GM19043 (cell line): Measurements from ENCODE around the gene STAMBP.
"Not testable (repeated sequence)": the region's sequence is repeated elsewhere in the genome, so short reads cannot be mapped to it uniquely, and the experiment has no call there.

Source experiments
- ATAC-seq: cut with Tn5 transposase; IDR thresholded peaks from one replicate; pipeline ENCODE4 v1.9.1; 2021; ENCODE audit warnings: low read depth; ENCODE audit not compliant: unreplicated experiment

STAMBP gene

DNA sequence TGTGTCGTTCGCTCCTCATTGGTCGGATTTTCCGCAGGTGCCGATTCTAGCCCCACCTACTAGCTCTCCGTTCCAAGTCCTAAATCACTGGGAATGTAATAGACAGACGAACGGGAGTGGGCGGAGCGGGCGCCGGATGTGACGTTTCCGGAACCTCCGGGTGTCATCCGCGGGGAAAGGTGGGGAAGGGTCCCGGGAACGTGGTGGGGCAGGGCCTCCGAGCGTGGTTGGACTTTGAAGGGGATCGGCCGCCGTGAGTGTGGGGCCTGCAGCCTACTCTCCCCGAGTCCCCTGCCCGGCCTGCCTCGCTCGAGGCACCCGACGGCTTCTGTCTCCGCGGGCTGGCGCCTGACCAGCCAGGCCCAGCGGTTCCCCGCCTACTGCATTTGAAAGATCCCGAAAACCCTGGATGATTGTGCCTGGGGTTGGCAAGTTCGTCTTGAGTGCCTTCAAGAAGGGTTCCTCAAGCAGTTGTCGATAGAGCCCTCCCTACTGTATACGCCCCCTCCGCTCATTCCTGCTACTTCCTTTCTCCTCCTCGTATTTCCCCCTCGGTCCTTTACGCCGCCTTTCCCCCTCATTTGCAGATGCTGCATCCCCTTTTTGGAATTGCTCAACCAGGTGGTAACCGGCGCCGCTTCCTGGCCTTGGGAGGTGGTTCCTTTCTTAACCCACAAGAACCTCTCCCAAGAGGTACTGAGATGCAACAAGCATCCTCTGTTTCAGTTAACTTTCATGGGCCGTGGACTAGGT lies at the start of gene STAMBP:
STAMBP (plus strand) TSS at position 144 of the 753 bp plus-strand sequence. CDS start 1,896 bp downstream, outside the sequence.
- ATAC-seq = peak; percentile 75

- peak; percentile 98 for ATAC-seq
These were observed 49.1 kb upstream of the STAMBP start, which contains the start of gene DUSP11 for GRCh38 chr2:73779467-73780236. Gene DUSP11 (minus strand): TSS chr2:73780103. CDS start chr2:73779974, 129 bp downstream.

- ATAC-seq = no peak
These were observed 48.6 kb upstream of the STAMBP start for GRCh38 chr2:73780237-73780582.

- not testable (repeated sequence) for ATAC-seq
These were observed 45.4 kb upstream of the STAMBP start for GRCh38 chr2:73783402-73783801.

DNA sequence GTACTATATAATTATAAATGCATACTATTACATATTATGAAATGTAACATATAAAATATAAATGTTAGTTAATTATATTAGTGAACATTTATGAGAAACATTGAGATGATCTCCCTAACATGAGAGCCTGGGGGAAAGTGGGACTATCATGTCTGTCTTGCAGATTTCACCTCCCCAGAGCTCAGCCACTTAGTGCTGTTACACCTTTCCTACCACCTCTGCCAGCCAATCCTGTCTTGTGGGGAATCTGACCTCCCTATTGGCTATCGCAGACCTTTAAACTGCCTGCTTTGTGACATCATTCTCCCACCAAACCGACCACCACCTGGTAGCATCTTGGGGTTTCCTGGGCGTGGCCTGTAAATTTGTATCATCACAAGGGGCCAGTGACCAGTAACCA lies 44.9 kb upstream of the STAMBP start, which contains the start of gene C2orf78:
C2orf78 (plus strand) TSS at position 301 of the 400 bp plus-strand sequence. CDS start 127 bp downstream, outside the sequence.
- not testable (repeated sequence) for ATAC-seq

DNA sequence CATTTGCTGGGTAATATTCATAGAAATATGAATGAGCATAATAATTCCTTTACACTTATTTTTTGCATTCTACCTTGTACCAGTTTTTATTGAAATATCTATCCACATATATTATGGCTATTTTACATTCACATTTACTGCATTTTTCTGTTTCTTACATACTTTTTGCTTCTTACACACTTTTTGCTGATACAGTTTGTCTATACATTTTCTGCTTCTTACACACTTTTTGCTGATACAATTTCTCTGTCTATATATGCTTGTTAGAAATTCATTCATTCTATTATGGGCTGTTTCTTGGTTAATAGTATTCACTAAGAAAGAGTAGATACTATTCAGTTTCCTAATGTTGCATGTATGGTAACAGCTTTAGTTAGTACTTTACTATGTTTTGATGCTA lies 16.9 kb upstream of the STAMBP start:
- no peak for ATAC-seq

DNA sequence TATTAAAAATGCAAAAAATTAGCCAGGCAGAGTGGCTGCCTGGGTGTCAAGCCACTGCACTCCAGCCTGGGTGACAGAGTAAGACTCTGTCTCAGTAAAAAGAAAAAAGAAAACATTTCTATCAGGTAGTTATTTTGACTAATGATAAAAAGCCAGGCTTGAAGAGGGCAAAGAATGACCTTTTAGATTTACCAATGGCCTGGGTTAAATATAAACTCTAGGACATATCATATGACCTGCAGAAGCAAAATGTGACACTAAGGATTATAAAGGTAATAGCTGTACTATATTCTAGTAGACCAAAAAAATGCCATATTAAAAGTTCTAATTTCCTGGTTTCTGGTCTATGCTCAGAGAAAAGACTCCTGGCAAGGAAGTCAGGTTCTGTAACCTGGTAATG lies 16.1 kb upstream of the STAMBP start:
- no peak for ATAC-seq

GRCh38 chr2:73818296-73818695 lies 10.5 kb upstream of the STAMBP start:
- no peak for ATAC-seq

GRCh38 chr2:73821227-73821626 lies 7.5 kb upstream of the STAMBP start:
- ATAC-seq = no peak

DNA sequence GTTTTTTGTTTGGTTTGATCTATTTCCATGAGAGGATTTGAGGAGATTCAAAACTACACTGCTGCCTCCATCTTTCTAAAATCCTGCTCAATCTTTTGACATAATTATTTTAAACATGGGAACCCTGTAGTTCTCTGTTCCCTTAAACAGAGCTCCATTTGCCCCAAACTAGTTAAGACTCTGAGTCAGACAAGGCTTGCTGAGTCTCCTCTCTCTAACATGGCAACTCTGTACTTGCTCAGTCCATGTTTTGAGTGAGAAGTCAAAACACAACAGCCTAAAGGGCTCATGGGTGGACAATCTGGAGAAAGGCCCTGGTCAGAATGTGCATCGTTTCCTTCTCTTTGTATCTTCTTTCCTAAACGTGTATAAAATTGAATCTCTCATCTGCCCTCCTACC lies 7.1 kb upstream of the STAMBP start:
- ATAC-seq = no peak

GRCh38 chr2:73822276-73822675 lies 6.5 kb upstream of the STAMBP start:
- ATAC-seq = no peak

DNA sequence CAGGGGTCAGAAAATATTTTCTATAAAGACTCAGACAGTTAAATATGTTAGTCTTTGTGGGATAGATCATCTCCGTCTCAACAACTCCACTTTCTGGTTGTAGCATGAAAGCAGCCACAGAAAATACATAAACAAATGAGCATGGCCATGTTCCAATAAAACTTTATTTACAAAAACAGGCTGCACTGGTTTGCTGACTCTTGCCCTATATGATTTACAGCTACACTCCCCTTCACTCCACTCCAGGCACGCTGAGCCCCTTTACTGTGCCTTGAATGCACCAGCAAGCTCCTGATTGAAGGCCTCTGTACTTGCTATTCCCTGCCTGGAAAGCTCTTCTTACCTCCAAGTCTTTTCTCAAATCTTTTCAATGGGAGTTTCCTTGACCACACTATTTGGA lies 5.8 kb upstream of the STAMBP start:
- ATAC-seq = no peak

GRCh38 chr2:73823416-73823815 lies 5.3 kb upstream of the STAMBP start:
- no peak for ATAC-seq

- ATAC-seq = no peak
These were observed 4.7 kb upstream of the STAMBP start for GRCh38 chr2:73823916-73824523.

DNA sequence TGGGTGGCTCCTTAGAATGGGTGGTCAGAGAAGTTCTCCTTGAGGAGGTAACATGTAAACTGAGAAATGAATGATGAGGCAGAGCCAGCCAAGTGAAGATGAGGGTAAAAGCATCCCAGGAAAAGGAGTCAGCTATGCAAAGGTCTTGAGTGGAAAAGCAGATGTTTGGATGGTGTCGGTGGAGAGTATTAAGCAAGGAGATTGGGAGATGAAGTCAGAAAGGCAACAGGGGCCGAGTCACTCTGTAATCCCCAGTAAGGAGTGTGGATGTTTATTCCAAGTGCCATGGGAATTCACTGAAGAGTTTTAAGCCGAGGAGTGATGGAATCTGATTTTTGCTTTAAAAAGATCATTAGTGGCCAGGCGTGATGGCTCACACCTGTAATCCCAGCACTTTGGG lies 3.4 kb upstream of the STAMBP start:
- ATAC-seq = no peak

DNA sequence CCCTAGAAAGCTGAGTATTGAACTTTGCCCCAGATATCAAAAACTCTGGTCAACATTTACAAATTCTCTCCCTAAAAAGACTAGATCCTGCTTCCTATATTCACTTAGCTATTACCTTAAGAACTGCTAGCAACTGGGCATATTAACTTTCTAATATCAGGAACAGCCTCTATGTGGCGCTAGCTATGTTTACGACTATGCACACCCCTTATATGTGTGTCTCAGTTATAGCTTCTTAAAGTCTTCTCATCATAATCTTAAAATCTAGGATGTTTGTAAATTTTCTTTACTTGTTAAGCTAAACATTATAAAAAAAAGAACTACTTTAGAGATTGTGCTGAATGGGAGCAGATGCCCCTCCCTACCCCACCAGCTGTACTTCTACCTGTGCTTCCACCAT lies 1.7 kb upstream of the STAMBP start:
- no peak for ATAC-seq

DNA sequence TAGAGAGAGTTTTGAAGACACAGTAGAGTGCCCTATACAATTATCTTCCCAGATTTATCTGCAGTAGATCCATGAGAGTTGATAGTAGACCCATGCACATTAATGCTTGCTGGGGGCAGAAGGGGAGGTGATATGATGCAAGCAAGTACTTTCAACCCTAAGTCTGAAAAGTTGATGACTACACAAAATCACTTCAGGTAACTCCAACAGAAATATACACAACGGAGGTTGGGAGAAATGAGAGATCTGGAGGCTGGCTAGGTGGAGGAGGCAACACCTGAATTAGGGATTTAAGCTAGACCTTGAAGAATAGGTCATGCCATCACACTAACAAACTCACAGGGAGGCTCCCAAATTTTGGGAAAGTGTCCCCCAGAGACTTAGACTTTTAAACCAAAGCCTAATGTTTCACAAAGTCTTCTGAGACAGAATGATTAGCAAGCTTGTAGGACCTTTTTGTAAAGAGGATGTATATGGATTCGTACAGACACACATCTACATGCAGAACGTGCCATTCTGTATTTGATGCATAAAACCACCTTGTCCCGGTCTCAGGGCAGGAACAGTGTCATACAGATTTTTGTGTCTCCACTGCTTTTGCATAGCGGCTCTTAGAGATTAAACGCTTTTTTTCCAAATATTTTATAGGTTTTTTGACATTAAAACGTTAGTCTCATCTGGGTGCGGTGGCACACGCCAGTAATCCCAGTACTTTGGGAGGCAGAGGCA lies 937 bp upstream of the STAMBP start:
- ATAC-seq = no peak

DNA sequence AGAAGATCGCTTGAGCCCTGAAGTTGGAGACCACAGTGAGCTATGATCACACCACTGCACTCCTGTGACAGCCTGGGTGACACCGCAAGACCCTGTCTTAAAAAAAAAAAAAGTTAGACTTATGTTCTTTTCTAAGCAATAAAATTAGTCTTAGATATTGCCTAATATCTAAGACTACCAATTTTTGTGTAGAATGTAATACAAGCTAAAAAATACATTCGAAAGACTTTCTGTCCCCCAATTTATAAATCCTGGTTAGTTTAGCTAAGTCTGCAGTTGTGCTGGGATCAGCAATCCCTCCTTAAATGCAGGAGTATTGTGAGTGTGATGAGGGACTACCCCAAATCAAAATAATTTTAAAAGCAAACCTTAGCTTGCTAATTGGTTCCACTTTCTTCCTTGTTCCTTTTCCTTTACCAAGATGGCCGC lies 358 bp upstream of the STAMBP start:
- no peak for ATAC-seq

- ATAC-seq = no peak
These were observed 2.2 kb downstream of the STAMBP start for GRCh38 chr2:73830871-73831401.

GRCh38 chr2:73832930-73833329 lies 4.2 kb downstream of the STAMBP start:
- no peak for ATAC-seq
